Omental fat pad (tissue), 4 donors: Measurements from ENCODE around the gene DENND1A. TPM values are rescaled to one million over a fixed set of nuclear protein-coding genes. Genes with fewer than 3 reads are reported as not detected.

ENCODE experiments used
- ATAC-seq: fragments of 150-250 bp; one replicate; pipeline ENCODE4 v1.9.1; 2016; ENCODE audit warnings: mild to moderate bottlenecking, moderate library complexity; ENCODE audit not compliant: low FRiP score
- DNase-seq: peaks from one replicate; pipeline ENCODE4 v3.0.0-alpha.2; 2019; ENCODE audit warnings: low spot score
- total RNA-seq, 4 donors: library from RNA; depleted of rRNA; stranded (reverse); fragments of >200 nt; gene quantifications; one replicate each; pipeline ENCODE4 v1.1.0, GENCODE V29; 2016
- TF ChIP-seq, protein P1 (sequence below), 3 donors: fragments of 450-650 bp; IDR thresholded peaks; one replicate each; pipeline ENCODE4 v1.5.1; 2016 to 2017; ENCODE audit warnings: antibody characterized with exemption in 3 of 3, mild to moderate bottlenecking in 3 of 3, moderate library complexity in 2 of 3

The DENND1A gene
- total RNA-seq, 4 donors from 2014 or later = 15.2 to 22.8 (median 20.7) TPM

DNA sequence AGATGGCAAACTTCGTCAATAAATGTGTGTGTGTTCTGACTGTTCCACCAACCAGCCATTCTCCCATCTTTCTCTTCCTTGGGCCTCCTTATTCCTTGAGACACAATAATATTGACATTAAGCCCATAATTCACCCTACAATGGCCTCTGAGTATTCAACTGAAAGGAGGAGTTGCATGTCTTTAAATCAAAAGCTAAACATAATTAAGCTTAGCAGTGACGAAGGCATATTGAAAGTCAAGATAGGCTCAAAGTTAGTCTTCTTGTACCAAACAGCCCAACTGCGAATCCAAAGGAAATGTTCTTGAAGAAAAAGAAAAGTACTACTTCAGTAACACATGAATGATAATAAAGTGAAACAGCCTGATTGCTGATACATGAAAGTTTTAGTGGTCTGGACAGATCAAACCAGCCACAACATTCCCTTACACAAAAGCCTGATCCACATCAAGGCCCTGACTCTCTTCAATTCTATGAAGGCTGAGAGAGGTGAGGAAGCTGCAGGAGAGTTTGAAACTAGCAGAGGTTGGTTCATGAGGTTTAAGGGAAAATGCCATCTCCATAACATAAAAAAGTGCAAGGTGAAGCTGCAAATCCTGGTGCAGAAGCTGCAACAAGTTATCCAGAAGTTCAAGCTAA is 81.4 kb downstream of the DENND1A start:
- no peak for DNase-seq
- no peak for ATAC-seq
- TF ChIP-seq, protein P1, sequence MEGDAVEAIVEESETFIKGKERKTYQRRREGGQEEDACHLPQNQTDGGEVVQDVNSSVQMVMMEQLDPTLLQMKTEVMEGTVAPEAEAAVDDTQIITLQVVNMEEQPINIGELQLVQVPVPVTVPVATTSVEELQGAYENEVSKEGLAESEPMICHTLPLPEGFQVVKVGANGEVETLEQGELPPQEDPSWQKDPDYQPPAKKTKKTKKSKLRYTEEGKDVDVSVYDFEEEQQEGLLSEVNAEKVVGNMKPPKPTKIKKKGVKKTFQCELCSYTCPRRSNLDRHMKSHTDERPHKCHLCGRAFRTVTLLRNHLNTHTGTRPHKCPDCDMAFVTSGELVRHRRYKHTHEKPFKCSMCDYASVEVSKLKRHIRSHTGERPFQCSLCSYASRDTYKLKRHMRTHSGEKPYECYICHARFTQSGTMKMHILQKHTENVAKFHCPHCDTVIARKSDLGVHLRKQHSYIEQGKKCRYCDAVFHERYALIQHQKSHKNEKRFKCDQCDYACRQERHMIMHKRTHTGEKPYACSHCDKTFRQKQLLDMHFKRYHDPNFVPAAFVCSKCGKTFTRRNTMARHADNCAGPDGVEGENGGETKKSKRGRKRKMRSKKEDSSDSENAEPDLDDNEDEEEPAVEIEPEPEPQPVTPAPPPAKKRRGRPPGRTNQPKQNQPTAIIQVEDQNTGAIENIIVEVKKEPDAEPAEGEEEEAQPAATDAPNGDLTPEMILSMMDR (IDR thresholded peaks at IDR 0.05) = no peak

DNA sequence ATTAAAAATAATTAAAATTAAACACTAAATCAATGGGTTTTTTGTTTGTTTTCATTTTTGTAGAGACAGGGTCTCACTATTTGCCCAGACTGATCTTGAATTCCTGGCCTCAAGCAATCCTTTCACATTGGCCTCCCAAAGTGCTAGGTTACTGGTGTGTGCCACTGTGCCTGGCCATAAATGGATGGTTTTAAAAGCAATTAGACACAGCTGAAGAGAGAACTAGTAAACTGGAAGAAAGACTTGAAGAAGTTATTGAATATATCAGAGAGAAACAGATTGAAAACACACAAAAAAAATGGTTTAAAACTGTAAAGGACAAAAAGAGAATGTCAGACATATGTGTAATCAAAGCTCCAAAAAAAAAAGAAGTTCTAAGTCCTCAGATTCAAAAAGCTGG is 83.0 kb downstream of the DENND1A start:
- TF ChIP-seq, protein P1 (IDR thresholded peaks at IDR 0.05) = no peak
- DNase-seq = no peak
- no peak for ATAC-seq

DNA sequence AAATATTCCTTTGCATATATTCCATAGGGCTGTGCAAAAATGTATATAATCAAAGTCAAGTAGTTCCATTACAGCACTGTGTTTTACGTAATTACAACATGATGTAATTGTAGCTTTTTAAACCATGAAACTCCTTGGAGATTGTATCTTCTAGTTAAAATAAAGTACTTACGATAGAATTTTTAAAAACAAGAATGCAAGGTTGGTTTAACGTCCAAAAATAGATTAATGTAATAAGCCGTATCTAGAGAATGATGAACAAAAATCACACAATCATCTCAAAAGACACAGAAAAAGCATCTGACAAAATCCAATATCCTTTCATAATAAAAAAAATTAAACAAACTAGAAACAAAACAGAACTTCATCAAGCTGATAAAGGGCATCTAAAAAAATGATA is 86.2 kb downstream of the DENND1A start:
- DNase-seq (no peak), ATAC-seq (no peak)
- TF ChIP-seq, protein P1 (IDR thresholded peaks at IDR 0.05) = no peak

DNA sequence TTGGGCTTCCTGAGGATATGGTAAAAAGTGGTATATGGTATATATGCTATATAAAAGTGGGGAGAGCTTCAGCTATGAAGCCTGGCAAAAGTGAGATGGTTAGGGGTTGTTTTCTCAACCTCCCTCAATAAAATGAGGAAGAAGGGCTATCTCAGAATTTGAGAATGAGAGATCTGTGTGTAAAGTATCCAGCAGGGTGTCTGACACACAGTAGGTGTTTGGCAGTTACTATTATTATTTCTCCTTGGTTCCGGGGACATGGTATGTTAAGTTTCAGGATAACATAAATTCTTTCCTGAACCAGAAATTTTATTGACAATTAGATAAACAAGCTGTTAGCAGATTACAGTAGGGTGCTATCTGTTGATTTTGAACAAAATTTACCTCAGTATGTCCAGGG is 94.1 kb downstream of the DENND1A start:
- ATAC-seq (no peak), DNase-seq (no peak)
- TF ChIP-seq, protein P1 (IDR thresholded peaks at IDR 0.05) = no peak

DNA sequence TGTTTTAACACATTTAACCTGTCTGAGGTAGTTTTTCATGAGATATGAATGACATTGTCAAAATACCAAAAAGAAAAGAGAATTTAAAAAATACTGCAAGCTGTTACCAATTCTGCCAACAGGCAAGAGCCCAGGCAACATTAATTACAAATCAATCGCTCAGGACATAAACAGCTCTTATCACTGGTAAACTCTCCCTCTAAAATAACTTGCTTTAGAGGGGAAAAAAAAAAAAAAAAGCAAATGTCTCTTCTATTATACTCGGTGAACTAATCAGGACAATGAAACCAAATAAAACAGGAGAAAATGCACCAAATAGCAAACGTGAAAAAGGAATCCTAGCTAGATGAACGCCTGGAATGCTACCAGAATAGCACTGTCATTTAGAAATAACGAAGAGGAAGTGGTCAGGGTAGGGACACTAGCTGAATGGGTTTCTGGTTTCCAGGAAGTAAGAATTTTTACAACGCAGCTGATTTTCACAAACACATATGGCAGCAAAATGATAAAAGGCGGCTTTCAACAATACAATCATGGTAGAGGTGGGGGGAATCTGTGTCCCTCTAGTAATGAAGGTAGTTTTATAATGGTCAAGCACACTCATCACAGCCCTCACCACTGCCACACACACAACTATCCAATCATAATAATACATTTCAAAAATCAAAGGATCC is 94.9 kb downstream of the DENND1A start:
- TF ChIP-seq, protein P1 (IDR thresholded peaks at IDR 0.05) = no peak
- DNase-seq = no peak
- ATAC-seq = no peak

DNA sequence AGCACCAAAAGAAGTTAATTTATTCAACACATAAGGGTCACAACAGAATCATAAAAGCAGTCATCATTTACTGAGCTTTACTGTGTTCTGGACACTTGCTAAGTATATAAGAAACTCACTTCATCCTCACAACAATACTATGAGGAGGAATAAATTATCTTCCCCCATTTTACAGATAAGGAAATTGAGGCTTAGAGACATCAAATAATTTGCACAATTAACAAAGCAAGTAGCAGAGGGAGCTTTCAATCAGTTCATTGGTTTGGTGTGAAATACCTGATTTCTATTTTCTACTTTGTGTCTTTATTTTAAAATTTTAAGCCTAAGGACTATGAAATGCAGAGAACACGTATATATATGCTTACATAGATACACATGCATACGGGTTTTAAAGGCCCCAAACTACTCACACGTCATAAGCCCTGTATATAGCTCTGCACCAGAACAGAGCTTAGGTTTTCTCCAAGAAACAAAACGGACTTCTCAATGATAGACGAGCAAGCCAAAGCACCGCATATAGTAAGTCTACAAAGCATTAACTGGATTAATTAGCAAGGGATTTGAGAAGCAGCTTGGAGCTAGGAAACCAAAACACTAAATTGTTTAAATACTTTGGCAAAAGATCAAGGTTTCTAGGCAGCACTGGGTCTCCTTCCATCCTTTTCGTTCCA is 95.6 kb downstream of the DENND1A start:
- DNase-seq (no peak), ATAC-seq (no peak)
- TF ChIP-seq, protein P1 (IDR thresholded peaks at IDR 0.05) = no peak
